Measurements from ENCODE around the gene AP3S2.
"Not testable (repeated sequence)": the region's sequence is repeated elsewhere in the genome, so short reads cannot be mapped to it uniquely, and the experiment has no call there.

The AP3S2 gene

GRCh38 chr15:89898614-89899294, 5.0 kb upstream of the AP3S2 start:
- Histone ChIP-seq H2AFZ (ENCODE audit: low read depth, low read length) (no peak overlapping the region), H3K9me3 (ENCODE audit: low read length) (no peaks in the 10 kb centered on the region), H3K36me3 (ENCODE audit: insufficient read depth, low read length) (peaks cover 28% of the 10 kb centered on the region), H3K4me1 (ENCODE audit: insufficient read depth, low read length) (peaks cover 2% of the 10 kb centered on the region), H3K4me3 (ENCODE audit: low read length) (no peak overlapping the region), H3K27me3 (ENCODE audit: insufficient read depth, low read length) (no peaks in the 10 kb centered on the region)

- no peaks in the 10 kb centered on the region for H3K9me3 ChIP-seq (ENCODE audit: low read length)
- H3K36me3 ChIP-seq (ENCODE audit: insufficient read depth, low read length), result peaks cover 22% of the 10 kb centered on the region
- no peak overlapping the region for H3K4me3 ChIP-seq (ENCODE audit: low read length)
- peaks cover 4% of the 10 kb centered on the region for H3K4me1 ChIP-seq (ENCODE audit: insufficient read depth, low read length)
- no peaks in the 10 kb centered on the region for H3K27me3 ChIP-seq (ENCODE audit: insufficient read depth, low read length)
- H2AFZ ChIP-seq (ENCODE audit: low read depth, low read length), result no peak overlapping the region
Measured at GRCh38 chr15:89898146-89898545, 4.4 kb upstream of the AP3S2 start.

- Histone ChIP-seq H3K27me3 (ENCODE audit: insufficient read depth, low read length) (no peaks in the 10 kb centered on the region), H3K9me3 (ENCODE audit: low read length) (no peaks in the 10 kb centered on the region), H2AFZ (ENCODE audit: low read depth, low read length) (peak overlapping the region; percentile 82), H3K4me3 (ENCODE audit: low read length) (peak overlapping the region; percentile 95), H3K36me3 (ENCODE audit: insufficient read depth, low read length) (peaks cover 13% of the 10 kb centered on the region), H3K4me1 (ENCODE audit: insufficient read depth, low read length) (peaks cover 7% of the 10 kb centered on the region)
Measured at GRCh38 chr15:89893027-89893426, 767 bp downstream of the AP3S2 start.

GRCh38 chr15:89888214-89888804, 5.5 kb downstream of the AP3S2 start:
- Histone ChIP-seq H2AFZ (ENCODE audit: low read depth, low read length) (no peak overlapping the region), H3K4me1 (ENCODE audit: insufficient read depth, low read length) (peaks cover 5% of the 10 kb centered on the region)

GRCh38 chr15:89885611-89886010, 8.2 kb downstream of the AP3S2 start:
- peaks cover 36% of the 10 kb centered on the region for H3K36me3 ChIP-seq (ENCODE audit: insufficient read depth, low read length)
- H3K27me3 ChIP-seq (ENCODE audit: insufficient read depth, low read length), result no peaks in the 10 kb centered on the region
- H2AFZ ChIP-seq (ENCODE audit: low read depth, low read length), result no peak overlapping the region
- H3K4me3 ChIP-seq (ENCODE audit: low read length), result no peak overlapping the region
- H3K4me1 ChIP-seq (ENCODE audit: insufficient read depth, low read length), result no peaks in the 10 kb centered on the region
- no peaks in the 10 kb centered on the region for H3K9me3 ChIP-seq (ENCODE audit: low read length)

More at GRCh38 chr15:89888214-89888804, 5.5 kb downstream of the AP3S2 start:
- H3K4me3 ChIP-seq (ENCODE audit: low read length), result no peak overlapping the region
- no peaks in the 10 kb centered on the region for H3K27me3 ChIP-seq (ENCODE audit: insufficient read depth, low read length)
- no peaks in the 10 kb centered on the region for H3K9me3 ChIP-seq (ENCODE audit: low read length)
- H3K36me3 ChIP-seq (ENCODE audit: insufficient read depth, low read length), result peaks cover 34% of the 10 kb centered on the region

GRCh38 chr15:89885179-89885578, 8.6 kb downstream of the AP3S2 start:
- H3K4me3 ChIP-seq (ENCODE audit: low read length); H2AFZ ChIP-seq (ENCODE audit: low read depth, low read length); H3K4me1 ChIP-seq (ENCODE audit: insufficient read depth, low read length); H3K27me3 ChIP-seq (ENCODE audit: insufficient read depth, low read length); H3K9me3 ChIP-seq (ENCODE audit: low read length): not testable (repeated sequence)
- peaks cover 36% of the 10 kb centered on the region for H3K36me3 ChIP-seq (ENCODE audit: insufficient read depth, low read length)

- no peaks in the 10 kb centered on the region for H3K4me1 ChIP-seq (ENCODE audit: insufficient read depth, low read length)
- no peak overlapping the region for H2AFZ ChIP-seq (ENCODE audit: low read depth, low read length)
- H3K36me3 ChIP-seq (ENCODE audit: insufficient read depth, low read length), result peaks cover 34% of the 10 kb centered on the region
- H3K4me3 ChIP-seq (ENCODE audit: low read length), result no peak overlapping the region
- no peaks in the 10 kb centered on the region for H3K27me3 ChIP-seq (ENCODE audit: insufficient read depth, low read length)
- H3K9me3 ChIP-seq (ENCODE audit: low read length), result no peaks in the 10 kb centered on the region
Measured at GRCh38 chr15:89883518-89883917, 10.3 kb downstream of the AP3S2 start.

- Histone ChIP-seq H3K4me1 (ENCODE audit: insufficient read depth, low read length) (no peaks in the 10 kb centered on the region), H2AFZ (ENCODE audit: low read depth, low read length) (no peak overlapping the region), H3K4me3 (ENCODE audit: low read length) (no peak overlapping the region), H3K36me3 (ENCODE audit: insufficient read depth, low read length) (peaks cover 25% of the 10 kb centered on the region), H3K9me3 (ENCODE audit: low read length) (no peaks in the 10 kb centered on the region), H3K27me3 (ENCODE audit: insufficient read depth, low read length) (no peaks in the 10 kb centered on the region)
Measured at GRCh38 chr15:89880727-89881126, 13.1 kb downstream of the AP3S2 start.

- Histone ChIP-seq H3K27me3 (ENCODE audit: insufficient read depth, low read length) (no peaks in the 10 kb centered on the region), H3K36me3 (ENCODE audit: insufficient read depth, low read length) (peaks cover 22% of the 10 kb centered on the region), H3K4me1 (ENCODE audit: insufficient read depth, low read length) (no peaks in the 10 kb centered on the region)
Measured at GRCh38 chr15:89878323-89878722, 15.5 kb downstream of the AP3S2 start.

GRCh38 chr15:89877083-89877425, 16.7 kb downstream of the AP3S2 start:
- no peaks in the 10 kb centered on the region for H3K4me1 ChIP-seq (ENCODE audit: insufficient read depth, low read length)
- H3K9me3 ChIP-seq (ENCODE audit: low read length), result no peaks in the 10 kb centered on the region
- no peak overlapping the region for H3K4me3 ChIP-seq (ENCODE audit: low read length)
- peaks cover 25% of the 10 kb centered on the region for H3K36me3 ChIP-seq (ENCODE audit: insufficient read depth, low read length)
- H3K27me3 ChIP-seq (ENCODE audit: insufficient read depth, low read length), result no peaks in the 10 kb centered on the region
- H2AFZ ChIP-seq (ENCODE audit: low read depth, low read length), result no peak overlapping the region

More at GRCh38 chr15:89878323-89878722, 15.5 kb downstream of the AP3S2 start:
- no peaks in the 10 kb centered on the region for H3K9me3 ChIP-seq (ENCODE audit: low read length)
- no peak overlapping the region for H2AFZ ChIP-seq (ENCODE audit: low read depth, low read length)
- H3K4me3 ChIP-seq (ENCODE audit: low read length), result no peak overlapping the region

- Histone ChIP-seq H3K27me3 (ENCODE audit: insufficient read depth, low read length) (no peaks in the 10 kb centered on the region), H3K4me3 (ENCODE audit: low read length) (no peak overlapping the region), H2AFZ (ENCODE audit: low read depth, low read length) (no peak overlapping the region), H3K36me3 (ENCODE audit: insufficient read depth, low read length) (peaks cover 29% of the 10 kb centered on the region), H3K9me3 (ENCODE audit: low read length) (no peaks in the 10 kb centered on the region), H3K4me1 (ENCODE audit: insufficient read depth, low read length) (no peaks in the 10 kb centered on the region)
Measured at GRCh38 chr15:89876396-89877082, 17.3 kb downstream of the AP3S2 start.

GRCh38 chr15:89875741-89876140, 18.1 kb downstream of the AP3S2 start:
- no peak overlapping the region for H2AFZ ChIP-seq (ENCODE audit: low read depth, low read length)
- H3K4me3 ChIP-seq (ENCODE audit: low read length), result no peak overlapping the region
- no peaks in the 10 kb centered on the region for H3K4me1 ChIP-seq (ENCODE audit: insufficient read depth, low read length)
- H3K36me3 ChIP-seq (ENCODE audit: insufficient read depth, low read length), result peaks cover 37% of the 10 kb centered on the region
- no peaks in the 10 kb centered on the region for H3K9me3 ChIP-seq (ENCODE audit: low read length)
- no peaks in the 10 kb centered on the region for H3K27me3 ChIP-seq (ENCODE audit: insufficient read depth, low read length)

- Histone ChIP-seq H2AFZ (ENCODE audit: low read depth, low read length) (no peak overlapping the region), H3K4me3 (ENCODE audit: low read length) (no peak overlapping the region), H3K9me3 (ENCODE audit: low read length) (peaks cover 2% of the 10 kb centered on the region), H3K4me1 (ENCODE audit: insufficient read depth, low read length) (no peaks in the 10 kb centered on the region), H3K36me3 (ENCODE audit: insufficient read depth, low read length) (peaks cover 44% of the 10 kb centered on the region), H3K27me3 (ENCODE audit: insufficient read depth, low read length) (no peaks in the 10 kb centered on the region)
Measured at GRCh38 chr15:89874926-89875564, 18.7 kb downstream of the AP3S2 start.

Measured in neuron (in vitro differentiated cells).